Endothelial cell of umbilical vein (primary cell): ENCODE measurements around the gene MAPK9. TPM values are rescaled to one million over a fixed set of nuclear protein-coding genes. Genes with fewer than 3 reads are reported as not detected.

ENCODE experiments used
- BruUV-seq: library from RNA; stranded (reverse); fragments of 400-500 nt; replicated peaks from 2 replicates; lab custom pipeline; 2021; lab: Mats Ljungman, UMichigan
- CTCF ChIA-PET: fragments of 300-600, 350-600 bp; sonication (Branson Sonifier 250); formaldehyde crosslinking; loops from one replicate; lab custom pipeline; 2021; ENCODE audit warnings: antibody characterized with exemption, inconsistent platforms; lab: Charles Lee
- POLR2A ChIA-PET: fragments of 300-600, 350-600 bp; sonication (Branson Sonifier 250); formaldehyde crosslinking; loops from one replicate; lab custom pipeline; 2021; ENCODE audit warnings: antibody characterized with exemption, inconsistent platforms; lab: Charles Lee
- DNase-seq: peaks from one replicate; pipeline ENCODE4 v3.0.0-alpha.2; 2011; ENCODE audit warnings: low read depth, low spot score
- FAIRE-seq: peaks from 2 replicates; lab custom pipeline; 2011; peaks lifted over from hg19 to GRCh38; lab: Jason Lieb, UNC
- H2AFZ ChIP-seq: 2 replicates; pipeline ENCODE4 v1.6.0; 2012; ENCODE audit warnings: low read depth, low read length, control low read depth, inconsistent platforms
- H3K27ac ChIP-seq: 2 replicates; pipeline ENCODE4 v1.5.1; 2011; ENCODE audit warnings: low read depth, mild to moderate bottlenecking, control low read depth, low read length, moderate library complexity; ENCODE audit not compliant: insufficient read depth
- H3K27me3 ChIP-seq, 2 experiments: 2 replicates each; pipeline versions ENCODE4 v1.6.0 to v1.6.1; 2011; ENCODE audit warnings: low read length in 2 of 2, mixed read lengths in 1 of 2; ENCODE audit not compliant: control insufficient read depth in 2 of 2, insufficient read depth in 2 of 2
- H3K36me3 ChIP-seq, 2 experiments: 2 replicates in 1 of 2; 3 replicates in 1 of 2; pipeline ENCODE4 v1.5.1; 2011; ENCODE audit warnings: low read length in 2 of 2, mild to moderate bottlenecking in 1 of 2, moderate library complexity in 1 of 2; ENCODE audit not compliant: control insufficient read depth in 2 of 2, insufficient read depth in 2 of 2; ENCODE audit errors: extremely low read depth in 1 of 2
- H3K4me1 ChIP-seq: 3 replicates; pipeline ENCODE4 v1.5.1; 2011; ENCODE audit warnings: mild to moderate bottlenecking, low read length; ENCODE audit not compliant: control insufficient read depth, insufficient read depth; ENCODE audit errors: extremely low read depth
- H3K4me2 ChIP-seq: 2 replicates; pipeline ENCODE4 v1.6.1; 2011; ENCODE audit warnings: low read length, control low read depth, mixed read lengths; ENCODE audit not compliant: insufficient read depth
- H3K4me3 ChIP-seq, 3 experiments: fragments of 200-600 bp in 1 of 3; sonication (generic), shearing (Covaris generic) in 1 of 3; replicated peaks in 1 of 3; 2 replicates each; pipeline ENCODE4 v1.5.1; 2011 to 2016; ENCODE audit warnings: control low read depth in 3 of 3, low read length in 3 of 3, mild to moderate bottlenecking in 2 of 3, inconsistent platforms in 1 of 3, low read depth in 1 of 3, moderate library complexity in 1 of 3; ENCODE audit not compliant: insufficient read depth in 1 of 3
- H3K79me2 ChIP-seq: 2 replicates; pipeline ENCODE4 v1.6.0; 2012; ENCODE audit warnings: low read length, inconsistent platforms; ENCODE audit not compliant: control insufficient read depth, insufficient read depth
- H3K9ac ChIP-seq: replicated peaks from 2 replicates; pipeline ENCODE3; 2011; ENCODE audit warnings: low read length, control low read depth; ENCODE audit not compliant: insufficient read depth; ENCODE audit errors: extremely low read depth
- H3K9me1 ChIP-seq: replicated peaks from 3 replicates; pipeline ENCODE4 v1.6.0; 2011; ENCODE audit warnings: mild to moderate bottlenecking, low read length; ENCODE audit not compliant: control insufficient read depth, insufficient read depth; ENCODE audit errors: extremely low read depth
- H3K9me3 ChIP-seq: replicated peaks from 2 replicates; pipeline ENCODE4 v1.5.1; 2012; ENCODE audit warnings: low read length, inconsistent platforms; ENCODE audit not compliant: control insufficient read depth, insufficient read depth
- H4K20me1 ChIP-seq: replicated peaks from 2 replicates; pipeline ENCODE3; 2011; ENCODE audit warnings: mild to moderate bottlenecking, low read length; ENCODE audit not compliant: control insufficient read depth, insufficient read depth; ENCODE audit errors: extremely low read depth
- EZH2 ChIP-seq: IDR thresholded peaks from 2 replicates; pipeline ENCODE4 v1.6.1; 2012; ENCODE audit warnings: borderline replicate concordance, low read depth, mild to moderate bottlenecking, moderate library complexity, low read length, inconsistent platforms; ENCODE audit not compliant: severe bottlenecking
- FOS ChIP-seq: IDR thresholded peaks from 2 replicates; pipeline ENCODE4 v1.6.1; 2011; ENCODE audit warnings: mild to moderate bottlenecking, low read length, moderate library complexity, borderline replicate concordance; ENCODE audit not compliant: insufficient read depth
- GATA2 ChIP-seq: IDR thresholded peaks from 2 replicates; pipeline ENCODE4 v1.7.0; 2011; ENCODE audit warnings: low read depth, mild to moderate bottlenecking, moderate library complexity, mixed read lengths, low read length; ENCODE audit not compliant: insufficient read length, insufficient read depth
- JUN ChIP-seq: IDR thresholded peaks from 2 replicates; pipeline ENCODE4 v1.6.1; 2011; ENCODE audit warnings: borderline replicate concordance, low read depth; ENCODE audit not compliant: insufficient read length, insufficient read depth
- MYC ChIP-seq: IDR thresholded peaks from one replicate; pipeline ENCODE4 v1.6.1; 2011; ENCODE audit warnings: mild to moderate bottlenecking, low read depth, low read length
- POLR2A ChIP-seq: IDR thresholded peaks from 2 replicates; pipeline ENCODE4 v1.6.1; 2012; ENCODE audit warnings: low read depth, mild to moderate bottlenecking, control low read depth, low read length
- POLR2AphosphoS5 ChIP-seq: IDR thresholded peaks from 2 replicates; pipeline ENCODE4 v1.6.1; 2012; ENCODE audit warnings: low read depth, mild to moderate bottlenecking, control low read depth, low read length, moderate library complexity; ENCODE audit not compliant: insufficient read depth
- dilution Hi-C: fragments of 300-500 bp; cut with MboI; formaldehyde crosslinking; loops from one replicate; pipeline ENCODE4 v1.15.0; 2019; ENCODE audit warnings: low sequenced_read_pairs; ENCODE audit not compliant: extremely low pct_ligation_motif_present
- intact Hi-C: fragments of 100-400 bp; cut with micrococcal nuclease; formaldehyde crosslinking; loops from one replicate; pipeline ENCODE4 v1.10.0; 2022
- polyA plus RNA-seq, 4 experiments: library from polyadenylated mRNA; depleted of rRNA in 3 of 4; stranded (reverse) in 3 of 4; unstranded in 1 of 4; fragments of >200 nt; gene quantifications; 2 replicates each; pipeline versions ENCODE4 v1.2.1 to v1.2.3, GENCODE V29; 2011 to 2012; ENCODE audit warnings: missing spikeins in 1 of 4
- total RNA-seq: library from RNA; stranded (reverse); gene quantifications from 2 replicates; pipeline ENCODE4 v1.2.3, GENCODE V29; 2021
- TF ChIP-seq, protein P1 (sequence below): IDR thresholded peaks from 2 replicates; pipeline ENCODE4 v1.6.1; 2011; ENCODE audit not compliant: insufficient read depth, insufficient read length
- TF ChIP-seq, protein P2 (sequence below), 2 donors: IDR thresholded peaks; 1 replicate in 1 of 2; 2 replicates in 1 of 2; pipeline ENCODE4 v1.5.1; 2011; ENCODE audit warnings: low read length in 2 of 2, mild to moderate bottlenecking in 2 of 2, moderate library complexity in 2 of 2, control low read depth in 1 of 2, inconsistent platforms in 1 of 2, low read depth in 1 of 2; ENCODE audit not compliant: insufficient read depth in 1 of 2; ENCODE audit errors: extremely low read depth in 1 of 2

The MAPK9 gene
- total and polyA plus RNA-seq, 2 donors (not counting 3 experiments of a cell fraction or from before 2014, with no cell fraction given): 24.6 to 34.8 TPM

DNA sequence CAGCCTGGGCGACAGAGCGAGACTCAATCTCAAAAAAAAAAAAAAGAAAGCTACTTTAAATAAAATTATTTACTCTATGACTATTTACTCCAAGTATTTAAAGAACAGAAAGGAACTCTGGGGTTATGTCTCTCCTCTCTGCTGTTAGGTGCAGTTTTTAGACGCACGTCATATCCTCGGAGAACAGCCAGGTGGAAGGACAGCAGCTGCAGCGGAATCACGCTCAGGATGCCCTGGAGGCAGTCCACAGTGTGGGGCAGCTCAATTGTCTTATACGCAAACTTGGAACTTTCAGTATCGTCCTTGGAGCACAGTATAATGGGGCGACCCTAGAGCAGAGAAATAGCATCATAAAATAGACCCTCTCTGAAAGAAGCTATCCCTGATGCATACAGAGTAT is 10.4 kb upstream of the MAPK9 start:
- TF ChIP-seq JUN: no peak
- POLR2A ChIA-PET: no interaction called here
- no peak overlapping the region for H3K4me2 ChIP-seq
- no peaks in the 10 kb centered on the region for H3K36me3 ChIP-seq
- H3K4me3 ChIP-seq: no peak overlapping the region
- no peaks in the 10 kb centered on the region for H3K79me2 ChIP-seq
- no peaks in the 10 kb centered on the region for H3K9me1 ChIP-seq
- no peak overlapping the region for H3K9ac ChIP-seq
- no peaks in the 10 kb centered on the region for H3K4me1 ChIP-seq
- CTCF ChIA-PET: interaction anchor here (1.4 to 4.1 kb wide), 2 partner anchors 14 to 27 kb away, joined by 5 to 21 read pairs; no protein-coding TSS in a partner anchor
- H3K9me3 ChIP-seq: no peaks in the 10 kb centered on the region
- no peaks in the 10 kb centered on the region for H3K27me3 ChIP-seq
- no peak for DNase-seq
- intact Hi-C loops (no loop called here), dilution Hi-C loops (no loop called here)
- no TSS peak for BruUV-seq
- no peak for FAIRE-seq
- no peak overlapping the region for H2AFZ ChIP-seq
- H3K27ac ChIP-seq: no peak overlapping the region
- H4K20me1 ChIP-seq: no peaks in the 10 kb centered on the region

DNA sequence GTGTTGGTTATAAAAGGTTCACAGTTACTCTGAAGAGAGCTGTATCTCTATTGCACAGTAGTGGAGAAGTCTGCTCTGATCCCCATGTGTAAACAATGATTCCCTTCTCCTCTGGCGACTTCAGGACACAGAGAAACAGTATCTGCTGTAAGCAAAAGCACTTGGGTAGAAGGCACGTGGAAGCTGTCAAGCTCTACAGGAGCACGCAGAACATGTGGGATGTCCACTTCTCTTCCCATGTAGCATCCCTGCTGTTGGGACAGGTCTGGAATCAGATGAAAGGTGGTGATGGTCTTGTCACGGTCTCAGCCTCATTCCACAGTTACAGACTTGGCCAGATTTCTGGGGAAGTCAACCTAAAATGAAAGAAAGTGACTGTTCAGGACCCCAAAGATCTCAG is 9.4 kb upstream of the MAPK9 start:
- no TSS peak for BruUV-seq
- H3K79me2 ChIP-seq: no peaks in the 10 kb centered on the region
- dilution Hi-C loops: no loop called here
- no peaks in the 10 kb centered on the region for H3K4me1 ChIP-seq
- TF ChIP-seq JUN (no peak), EZH2 (no peak), MYC (no peak), POLR2AphosphoS5 (no peak), FOS (no peak), GATA2 (no peak), POLR2A (no peak)
- TF ChIP-seq, protein P1, sequence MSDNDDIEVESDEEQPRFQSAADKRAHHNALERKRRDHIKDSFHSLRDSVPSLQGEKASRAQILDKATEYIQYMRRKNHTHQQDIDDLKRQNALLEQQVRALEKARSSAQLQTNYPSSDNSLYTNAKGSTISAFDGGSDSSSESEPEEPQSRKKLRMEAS: no peak
- TF ChIP-seq, protein P2, sequence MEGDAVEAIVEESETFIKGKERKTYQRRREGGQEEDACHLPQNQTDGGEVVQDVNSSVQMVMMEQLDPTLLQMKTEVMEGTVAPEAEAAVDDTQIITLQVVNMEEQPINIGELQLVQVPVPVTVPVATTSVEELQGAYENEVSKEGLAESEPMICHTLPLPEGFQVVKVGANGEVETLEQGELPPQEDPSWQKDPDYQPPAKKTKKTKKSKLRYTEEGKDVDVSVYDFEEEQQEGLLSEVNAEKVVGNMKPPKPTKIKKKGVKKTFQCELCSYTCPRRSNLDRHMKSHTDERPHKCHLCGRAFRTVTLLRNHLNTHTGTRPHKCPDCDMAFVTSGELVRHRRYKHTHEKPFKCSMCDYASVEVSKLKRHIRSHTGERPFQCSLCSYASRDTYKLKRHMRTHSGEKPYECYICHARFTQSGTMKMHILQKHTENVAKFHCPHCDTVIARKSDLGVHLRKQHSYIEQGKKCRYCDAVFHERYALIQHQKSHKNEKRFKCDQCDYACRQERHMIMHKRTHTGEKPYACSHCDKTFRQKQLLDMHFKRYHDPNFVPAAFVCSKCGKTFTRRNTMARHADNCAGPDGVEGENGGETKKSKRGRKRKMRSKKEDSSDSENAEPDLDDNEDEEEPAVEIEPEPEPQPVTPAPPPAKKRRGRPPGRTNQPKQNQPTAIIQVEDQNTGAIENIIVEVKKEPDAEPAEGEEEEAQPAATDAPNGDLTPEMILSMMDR (IDR thresholded peaks at IDR 0.05; ENCODE audit: extremely low read depth in 1 of 2, insufficient read depth in 1 of 2, low read depth in 1 of 2, low read length in 2 of 2): no peak
- no peak overlapping the region for H3K4me2 ChIP-seq
- H3K36me3 ChIP-seq: no peaks in the 10 kb centered on the region
- POLR2A ChIA-PET: no interaction called here
- FAIRE-seq: no peak
- no peaks in the 10 kb centered on the region for H4K20me1 ChIP-seq
- H3K9me3 ChIP-seq: no peaks in the 10 kb centered on the region
- no peak overlapping the region for H3K9ac ChIP-seq
- H3K27me3 ChIP-seq: no peaks in the 10 kb centered on the region
- H2AFZ ChIP-seq: no peak overlapping the region
- H3K27ac ChIP-seq: no peak overlapping the region
- no peaks in the 10 kb centered on the region for H3K9me1 ChIP-seq
- intact Hi-C loops: no loop called here
- H3K4me3 ChIP-seq: no peak overlapping the region
- CTCF ChIA-PET: interaction anchor here (1.2 to 4.7 kb wide), 3 partner anchors 14 to 170 kb away, joined by 3 to 20 read pairs (median 5); no protein-coding TSS in a partner anchor
- no peak for DNase-seq
